Neural cell (in vitro differentiated cells): ENCODE measurements around the gene COL6A3.

Source experiments
- CTCF ChIP-seq: fragments of 450-650 bp; IDR thresholded peaks from 2 replicates; pipeline ENCODE4 v1.5.1; 2014; ENCODE audit warnings: antibody characterized with exemption, mild to moderate bottlenecking, moderate library complexity; ENCODE audit not compliant: poor library complexity, severe bottlenecking
- TAF1 ChIP-seq: IDR thresholded peaks from 2 replicates; pipeline ENCODE4 v1.6.1; 2012; ENCODE audit warnings: low read depth

- no peak for TF ChIP-seq CTCF
- no peak for TF ChIP-seq TAF1
These were observed 26.9 kb upstream of the COL6A3 start for GRCh38 chr2:237440819-237441281.
